ENCODE measurements around the gene MACF1. TPM values are rescaled to one million over a fixed set of nuclear protein-coding genes. Genes with fewer than 3 reads are reported as not detected.

The MACF1 gene
- total RNA-seq, 1 experiment from 2014 or later: 190 TPM

- Histone ChIP-seq H2BK12ac (ENCODE audit: insufficient read length, low read depth, low read length) (no peak overlapping the region), H3K79me2 (ENCODE audit: insufficient read depth, low read length) (no peaks in the 10 kb centered on the region), H3K4me2 (ENCODE audit: insufficient read depth, insufficient read length, low read length) (no peak overlapping the region), H3K23me2 (ENCODE audit: insufficient read length, low read depth, low read length, poor library complexity, severe bottlenecking) (no peaks in the 10 kb centered on the region), H3K18ac (ENCODE audit: insufficient read length, low read depth, low read length) (no peak overlapping the region), H3K56ac (ENCODE audit: insufficient read length, low read depth, low read length) (no peak overlapping the region), H4K91ac (ENCODE audit: insufficient read length, low read depth, low read length) (no peak overlapping the region), H3K4me1 (ENCODE audit: insufficient read depth, low read length) (no peaks in the 10 kb centered on the region), H3K4ac (ENCODE audit: low read depth, low read length) (no peak overlapping the region), H2BK120ac (ENCODE audit: low read depth, low read length, poor library complexity, severe bottlenecking) (no peak overlapping the region), H3K27ac (ENCODE audit: insufficient read length, low read depth, low read length) (no peak overlapping the region), H2BK15ac (ENCODE audit: low read depth, low read length) (no peak overlapping the region), H2AFZ (ENCODE audit: low read length) (no peak overlapping the region), H2BK20ac (ENCODE audit: low read depth, low read length, poor library complexity, severe bottlenecking) (no peak overlapping the region), H3T11ph (ENCODE audit: low read length) (no peak overlapping the region), H3K9me3 (ENCODE audit: control insufficient read depth, low read depth, low read length) (no peaks in the 10 kb centered on the region), H4K20me1 (ENCODE audit: control insufficient read depth, insufficient read depth, insufficient read length) (no peaks in the 10 kb centered on the region), H3K9ac (ENCODE audit: extremely low read depth, insufficient read length, low read length) (no peak overlapping the region), H3K23ac (ENCODE audit: insufficient read length, low read depth, low read length) (no peak overlapping the region), H3K79me1 (ENCODE audit: insufficient read depth, low read depth, low read length, poor library complexity, severe bottlenecking) (no peaks in the 10 kb centered on the region), H2BK5ac (ENCODE audit: insufficient read length, low read length) (no peak overlapping the region), H2AK5ac (ENCODE audit: insufficient read length, low read length) (no peak overlapping the region), H3K14ac (ENCODE audit: insufficient read depth, low read length) (no peak overlapping the region), H3K27me3 (ENCODE audit: insufficient read depth, low read length) (no peaks in the 10 kb centered on the region), H4K5ac (ENCODE audit: insufficient read length, low read depth, low read length) (no peak overlapping the region), H4K8ac (replicated peaks; ENCODE audit: insufficient read length, low read depth, low read length) (no peak overlapping the region)
- WGBS (ENCODE audit: extremely low coverage, insufficient read length, low lambda C conversion rate): no CpG with 5 or more reads among the region's 3 CpGs
- Mint-ChIP-seq H3K27me3 (ENCODE audit: low read depth) (no peaks in the 10 kb centered on the region), H3K36me3 (ENCODE audit: insufficient read depth in 1 of 3, low read depth in 3 of 3) (peaks cover 30 to 84% (median 68%) of the 10 kb centered on the region in 3 experiments; a peak in 6 of 7 replicates), H3K4me3 (no peak overlapping the region), H3K4me1 (no peaks in the 10 kb centered on the region), H3K27ac (no peak overlapping the region), H3K9me3 (no peaks in the 10 kb centered on the region)
- TF ChIP-seq, protein P1, sequence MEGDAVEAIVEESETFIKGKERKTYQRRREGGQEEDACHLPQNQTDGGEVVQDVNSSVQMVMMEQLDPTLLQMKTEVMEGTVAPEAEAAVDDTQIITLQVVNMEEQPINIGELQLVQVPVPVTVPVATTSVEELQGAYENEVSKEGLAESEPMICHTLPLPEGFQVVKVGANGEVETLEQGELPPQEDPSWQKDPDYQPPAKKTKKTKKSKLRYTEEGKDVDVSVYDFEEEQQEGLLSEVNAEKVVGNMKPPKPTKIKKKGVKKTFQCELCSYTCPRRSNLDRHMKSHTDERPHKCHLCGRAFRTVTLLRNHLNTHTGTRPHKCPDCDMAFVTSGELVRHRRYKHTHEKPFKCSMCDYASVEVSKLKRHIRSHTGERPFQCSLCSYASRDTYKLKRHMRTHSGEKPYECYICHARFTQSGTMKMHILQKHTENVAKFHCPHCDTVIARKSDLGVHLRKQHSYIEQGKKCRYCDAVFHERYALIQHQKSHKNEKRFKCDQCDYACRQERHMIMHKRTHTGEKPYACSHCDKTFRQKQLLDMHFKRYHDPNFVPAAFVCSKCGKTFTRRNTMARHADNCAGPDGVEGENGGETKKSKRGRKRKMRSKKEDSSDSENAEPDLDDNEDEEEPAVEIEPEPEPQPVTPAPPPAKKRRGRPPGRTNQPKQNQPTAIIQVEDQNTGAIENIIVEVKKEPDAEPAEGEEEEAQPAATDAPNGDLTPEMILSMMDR (conservative IDR thresholded peaks at IDR 0.05): no peak
- no peak for DNase-seq
Measured at GRCh38 chr1:39352881-39353280, 148.4 kb downstream of the MACF1 start.
